ENCODE measurements around the gene UBAP2.
"Not testable (repeated sequence)": the region's sequence is repeated elsewhere in the genome, so short reads cannot be mapped to it uniquely, and the experiment has no call there.

UBAP2 gene

DNA sequence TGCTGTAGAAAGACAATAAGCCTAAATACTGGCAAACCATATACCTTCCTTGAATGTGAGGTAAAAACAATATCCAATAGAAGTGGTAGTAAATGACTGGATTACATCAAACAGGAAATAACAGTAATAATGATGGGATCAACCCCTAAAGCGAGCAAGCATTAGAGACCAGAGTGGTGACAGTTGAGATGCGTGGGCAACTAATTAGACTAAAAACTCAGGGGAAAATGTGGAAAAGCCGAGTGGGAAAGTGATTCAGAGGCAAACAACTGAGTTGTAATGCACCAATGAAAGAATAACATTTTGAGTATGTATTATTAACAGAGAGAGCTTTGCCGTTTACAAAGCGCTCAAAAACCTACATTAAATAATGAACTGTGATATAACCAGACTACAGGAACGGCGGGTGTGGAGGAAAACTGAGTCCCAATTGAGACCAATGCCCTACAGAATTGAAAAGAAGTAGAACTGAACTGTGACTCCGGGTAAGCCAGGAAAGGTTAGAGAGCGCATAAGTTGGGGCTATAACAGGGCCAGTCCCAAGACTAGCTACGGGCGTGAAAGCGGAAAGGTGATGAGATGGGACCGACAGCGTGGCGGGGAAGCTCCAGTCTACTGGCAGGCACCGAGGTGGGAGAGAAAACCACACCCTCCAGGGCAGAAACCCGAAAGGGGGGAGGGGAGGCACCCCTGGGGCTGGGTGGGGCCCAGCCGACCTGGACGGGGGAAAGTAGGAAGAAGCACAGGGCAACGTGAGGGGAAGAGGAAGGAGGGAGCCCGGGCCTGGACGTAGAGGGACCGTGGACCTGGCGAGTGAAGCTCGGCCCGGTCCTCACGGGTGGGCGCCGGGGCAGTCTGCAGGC lies 592 bp downstream of the UBAP2 start:
- peak; percentile 54 for DNase-seq

DNA sequence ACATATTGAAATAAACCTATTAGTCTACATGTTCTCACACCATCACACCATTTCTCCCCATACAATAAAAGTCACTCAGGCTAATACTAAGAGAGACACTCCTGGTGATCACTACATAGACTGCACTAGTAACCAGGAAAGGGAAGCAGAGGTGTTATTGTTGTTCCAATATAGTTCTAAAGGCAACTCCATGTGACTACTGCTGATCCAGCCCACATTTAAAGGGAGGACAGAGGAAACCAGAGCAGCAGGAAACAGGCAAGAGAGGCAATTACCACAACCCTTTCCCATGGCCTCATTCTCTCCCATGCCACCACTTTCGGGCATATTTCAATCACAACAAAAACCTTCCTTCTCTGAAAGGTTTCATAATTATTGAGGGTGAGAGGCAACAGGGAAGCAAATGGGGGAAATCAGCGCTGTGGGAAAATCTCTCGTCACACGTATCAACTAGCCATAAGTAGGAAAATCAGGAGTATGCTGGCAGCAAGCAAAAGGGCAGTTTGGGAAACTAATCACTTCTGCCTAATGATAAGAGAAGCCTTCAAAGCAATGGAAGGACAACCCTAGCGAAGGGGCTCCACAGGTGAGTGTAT lies 1.8 kb downstream of the UBAP2 start:
- DNase-seq: no peak

GRCh38 chr9:34045903-34046302 lies 2.8 kb downstream of the UBAP2 start:
- DNase-seq: no peak

GRCh38 chr9:34042074-34042473 lies 6.6 kb downstream of the UBAP2 start:
- not testable (repeated sequence) for DNase-seq

GRCh38 chr9:34038851-34039250 lies 9.8 kb downstream of the UBAP2 start:
- DNase-seq: not testable (repeated sequence)

DNA sequence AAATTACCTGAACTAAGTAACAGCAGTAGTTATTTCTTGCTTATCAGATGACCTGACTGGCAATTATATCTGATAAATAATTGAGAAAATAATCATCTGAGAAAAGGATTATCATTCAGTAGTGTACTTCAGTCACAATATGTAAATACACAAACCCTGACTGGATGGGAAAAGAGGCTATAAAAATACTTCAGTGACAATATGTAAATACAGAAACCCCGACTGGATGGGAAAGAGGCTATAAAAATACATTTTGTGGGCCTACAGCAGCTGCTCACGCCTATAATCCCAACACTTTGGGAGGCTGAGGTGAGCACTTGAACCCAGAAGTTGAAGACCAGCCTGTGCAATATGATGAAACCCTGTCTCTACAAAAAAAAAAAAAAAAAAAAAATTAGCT lies 11.1 kb downstream of the UBAP2 start:
- DNase-seq: no peak

GRCh38 chr9:34036625-34037024 lies 12.1 kb downstream of the UBAP2 start:
- no peak for DNase-seq

GRCh38 chr9:34035656-34036055 lies 13.0 kb downstream of the UBAP2 start:
- no peak for DNase-seq

DNA sequence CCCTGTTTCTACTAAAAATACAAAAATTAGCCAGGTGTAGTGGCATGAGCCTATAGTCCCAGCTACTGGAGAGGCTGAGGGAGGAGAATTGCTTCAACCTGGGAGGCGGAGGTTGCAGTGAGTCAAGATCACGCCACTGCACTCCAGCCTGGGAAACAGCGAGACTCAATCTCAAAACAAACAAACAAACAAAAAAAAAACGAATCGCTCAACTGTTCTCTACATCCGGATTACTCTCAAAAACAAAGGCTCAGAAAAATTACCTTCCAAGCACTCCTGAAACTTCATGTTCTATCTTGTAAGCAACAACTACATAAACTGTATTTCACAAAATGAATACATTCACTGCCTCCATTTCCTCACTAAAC lies 14.0 kb downstream of the UBAP2 start:
- no peak for DNase-seq

- no peak for DNase-seq
These were observed 16.1 kb downstream of the UBAP2 start for GRCh38 chr9:34032631-34033030.

DNA sequence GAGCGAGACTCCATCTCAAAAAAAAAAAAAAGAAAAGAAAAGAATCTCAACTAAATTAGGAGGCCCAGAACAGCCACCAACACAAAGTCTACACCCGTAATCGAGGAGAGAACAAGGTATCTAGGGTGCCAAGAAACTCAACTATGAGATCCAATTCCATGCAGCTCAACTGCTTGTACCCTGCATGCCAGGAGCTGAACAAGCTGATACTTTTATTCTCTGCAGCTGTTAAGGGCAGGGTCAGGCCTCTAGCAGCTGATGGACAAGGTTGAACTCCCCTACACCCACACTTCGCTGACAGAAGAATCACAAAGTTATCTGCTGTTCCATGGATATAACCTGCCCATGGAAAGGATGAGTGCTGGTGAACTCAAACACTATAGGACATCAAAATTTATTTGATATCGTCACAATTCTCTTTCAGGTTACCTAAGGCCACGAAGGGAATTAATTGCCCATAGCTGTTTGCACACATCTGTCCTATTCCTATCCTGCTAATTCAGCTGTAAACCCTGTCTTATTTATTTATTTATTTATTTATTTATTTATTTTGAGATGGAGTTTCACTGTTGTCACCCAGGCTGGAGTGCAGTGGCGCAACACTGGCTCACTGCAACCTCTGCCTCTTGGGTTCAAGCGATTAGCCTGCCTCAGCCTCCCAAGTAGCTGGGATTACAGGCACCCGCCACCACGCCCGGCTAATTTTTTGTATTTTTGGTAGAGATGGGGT lies 20.7 kb downstream of the UBAP2 start:
- DNase-seq: no peak

DNA sequence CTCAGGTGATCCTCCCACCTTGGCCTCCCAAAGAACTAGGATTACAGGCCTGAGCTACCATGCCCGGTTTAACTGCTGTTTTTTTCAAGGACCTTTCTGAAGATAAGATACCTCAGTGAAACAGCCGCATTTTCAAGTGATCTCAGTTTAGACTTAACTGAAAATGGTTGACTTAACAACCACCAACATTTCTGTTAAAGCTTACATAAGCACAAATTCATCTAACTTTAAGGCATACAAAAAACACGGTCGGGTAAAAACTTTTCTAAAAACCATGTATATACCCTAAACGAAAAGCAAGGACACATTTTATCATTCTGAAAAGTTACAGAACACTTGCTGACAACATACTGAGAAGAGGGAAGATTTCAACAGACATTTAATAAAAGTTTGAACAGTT lies 22.9 kb downstream of the UBAP2 start:
- no peak for DNase-seq

DNA sequence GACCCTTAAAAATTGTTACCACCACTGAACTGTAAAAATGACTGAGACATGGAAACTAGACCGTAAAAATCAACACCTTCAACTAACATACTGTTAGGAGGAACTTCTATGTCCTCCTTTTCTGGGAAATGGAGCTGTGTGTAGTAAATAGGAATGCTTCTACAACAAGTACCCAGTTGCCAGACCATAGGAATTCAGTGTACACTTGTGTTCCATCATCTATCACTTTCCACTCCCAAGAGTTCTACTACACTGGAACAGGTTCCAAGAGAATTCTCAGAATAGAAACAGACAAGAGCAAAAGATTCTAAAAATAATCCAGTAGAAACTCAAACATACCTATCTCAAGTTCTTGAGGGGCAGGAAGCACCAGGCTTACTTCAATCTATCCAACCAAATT lies 23.6 kb downstream of the UBAP2 start:
- no peak for DNase-seq

DNA sequence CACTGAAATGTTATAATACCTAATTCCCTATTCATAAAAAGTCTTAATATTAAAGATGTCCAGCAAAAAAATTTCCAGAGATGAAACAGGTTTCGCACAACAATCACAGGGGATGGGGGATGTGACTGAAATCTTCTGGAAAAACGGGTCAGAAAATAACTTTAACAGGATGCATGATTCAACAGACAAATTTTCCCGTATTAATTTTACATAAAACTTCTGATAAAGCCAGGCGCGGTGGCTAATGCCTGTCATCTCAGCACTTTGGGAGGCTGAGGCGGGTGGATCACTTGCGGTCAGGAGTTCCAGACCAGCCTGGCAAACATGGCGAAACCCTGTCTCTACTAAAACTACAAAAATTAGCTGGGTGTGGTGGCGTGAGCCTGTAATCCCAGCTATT lies 24.2 kb downstream of the UBAP2 start:
- DNase-seq: not testable (repeated sequence)

- no peak for DNase-seq
These were observed 32.5 kb downstream of the UBAP2 start for GRCh38 chr9:34016149-34016548.

DNA sequence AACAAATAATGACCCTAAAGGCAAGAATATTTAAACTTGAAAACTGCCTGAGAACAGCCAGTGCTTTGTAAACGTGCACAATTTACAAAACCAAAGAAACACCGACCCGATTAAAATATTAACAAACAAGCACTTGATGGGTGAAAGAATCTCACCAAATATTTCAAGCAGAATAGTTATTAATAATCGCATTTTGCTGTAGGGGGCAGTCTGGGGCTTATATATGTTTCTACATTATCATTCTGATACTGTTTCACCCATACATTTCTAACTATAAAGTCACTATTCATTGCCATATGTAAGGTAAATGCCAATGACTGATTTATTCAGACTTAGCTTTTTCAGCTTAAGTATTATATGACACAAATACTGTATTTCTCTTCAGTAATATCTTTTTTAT lies 37.7 kb downstream of the UBAP2 start:
- no peak for DNase-seq

- DNase-seq: no peak
These were observed 46.7 kb downstream of the UBAP2 start for GRCh38 chr9:34001951-34002350.

- no peak for DNase-seq
These were observed 47.4 kb downstream of the UBAP2 start for GRCh38 chr9:34001298-34001697.

DNA sequence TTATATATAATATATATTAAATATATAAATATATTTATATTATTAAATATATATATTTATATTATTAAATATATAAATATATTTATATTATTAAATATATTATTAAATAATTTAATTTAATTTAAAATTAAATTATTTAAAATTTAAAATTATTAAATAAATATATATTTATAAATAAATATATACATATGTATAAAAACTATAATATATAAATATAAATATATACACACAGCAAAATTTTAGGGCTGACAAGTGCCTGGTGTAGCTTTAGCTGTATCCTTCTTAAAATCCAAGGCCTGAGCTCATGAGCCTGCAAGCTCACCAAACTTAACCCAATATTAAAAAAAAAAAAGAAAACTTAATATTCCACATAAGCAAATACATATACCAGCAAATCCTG lies 53.2 kb downstream of the UBAP2 start:
- no peak for DNase-seq

DNA sequence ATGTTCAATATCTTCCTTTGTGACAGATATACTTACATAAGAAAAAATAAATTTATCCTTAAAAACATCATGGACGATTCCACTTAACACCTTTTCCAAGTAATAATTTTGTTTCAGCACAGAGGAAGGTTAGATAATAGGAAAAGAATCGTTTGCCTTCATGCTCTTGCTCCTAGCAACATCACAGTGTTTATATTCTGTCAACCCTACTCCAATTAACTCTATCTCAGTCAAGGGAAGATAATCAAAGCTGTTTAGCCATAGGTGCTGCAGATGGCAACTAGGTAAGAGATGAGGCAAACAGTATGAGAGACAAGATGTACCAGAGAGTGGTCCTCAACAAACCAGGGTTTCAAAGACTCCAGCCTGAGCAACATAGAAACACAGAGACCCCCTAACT lies 55.6 kb downstream of the UBAP2 start:
- no peak for DNase-seq

DNA sequence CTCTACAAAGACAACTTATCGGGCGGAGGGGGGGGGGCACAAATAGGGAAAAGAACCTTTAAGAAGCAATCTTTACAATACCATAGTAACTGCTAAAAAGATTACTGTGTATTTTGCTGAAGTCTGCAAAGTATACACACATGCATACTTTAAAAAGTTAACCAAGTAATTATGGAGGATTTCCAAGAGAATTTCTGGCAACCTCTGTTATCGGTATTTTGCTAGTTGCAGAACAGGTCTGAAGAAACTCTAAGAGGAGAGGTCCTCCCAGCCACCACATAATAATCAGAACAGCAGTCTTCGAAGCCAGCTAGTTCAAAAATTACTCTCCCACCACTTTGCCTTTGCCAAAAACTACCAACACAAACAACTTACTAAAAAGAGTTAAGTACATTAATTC lies 56.1 kb downstream of the UBAP2 start:
- DNase-seq: no peak

- no peak for DNase-seq
These were observed 60.3 kb downstream of the UBAP2 start for GRCh38 chr9:33988219-33988890.

GRCh38 chr9:33976414-33976813 lies 72.3 kb downstream of the UBAP2 start:
- no peak for DNase-seq

DNA sequence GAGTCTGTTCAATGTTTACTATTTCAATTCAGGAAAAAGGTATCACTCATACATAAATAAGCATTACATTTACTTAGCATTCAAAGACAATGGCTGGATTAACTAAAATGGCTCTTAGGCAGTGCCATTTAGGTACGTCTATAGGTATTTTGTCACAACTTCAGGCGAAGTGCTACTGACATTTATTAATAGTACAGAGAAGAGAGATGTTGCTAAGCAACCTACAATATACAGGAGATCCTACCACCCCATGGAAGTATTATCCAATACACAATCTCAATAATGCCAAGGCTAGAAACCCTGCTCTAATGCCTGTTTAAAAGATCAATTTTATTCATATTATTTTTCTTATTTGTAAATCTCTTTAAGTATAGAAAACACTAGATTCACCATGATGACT lies 76.0 kb downstream of the UBAP2 start:
- DNase-seq: no peak
